ENCODE data around the gene KRT74. TPM values are rescaled to one million over a fixed set of nuclear protein-coding genes. Genes with fewer than 3 reads are reported as not detected.

KRT74 gene
- total and polyA plus RNA-seq, 4 donors, result not detected

GRCh38 chr12:52606581-52607218 lies 33.1 kb upstream of the KRT74 start:
- no peak for DNase-seq (ENCODE audit: low spot score)
- Histone ChIP-seq H3K27ac (ENCODE audit: low read depth in 1 of 2, low read length in 2 of 2) (no peak overlapping the region), H3K9me3 (ENCODE audit: control insufficient read depth in 4 of 4, low read length in 3 of 4) (no peaks in the 10 kb centered on the region), H3K4me3 (ENCODE audit: low read depth in 1 of 3, low read length in 3 of 3) (no peak overlapping the region), H3K4me1 (ENCODE audit: control insufficient read depth in 4 of 4, insufficient read depth in 4 of 4, low read length in 3 of 4) (no peaks in the 10 kb centered on the region), H3K9ac (ENCODE audit: low read depth in 1 of 2, low read length in 2 of 2) (no peak overlapping the region), H3K27me3 (ENCODE audit: control insufficient read depth in 4 of 4, insufficient read depth in 4 of 4, low read length in 3 of 4) (peaks cover 0 to 4% (median 3%) of the 10 kb centered on the region in 4 donors), H3K36me3 (ENCODE audit: control insufficient read depth in 4 of 4, insufficient read depth in 3 of 4, low read depth in 1 of 4, low read length in 3 of 4) (no peaks in the 10 kb centered on the region)
- WGBS, result 87% methylated on average over 7 of the region's 7 CpGs
- TF ChIP-seq EGR1 (IDR thresholded peaks at IDR 0.05; ENCODE audit: low read depth in 2 of 2) (no peak), JUND (IDR thresholded peaks at IDR 0.05) (no peak), NR2F2 (IDR thresholded peaks at IDR 0.05) (no peak), SP1 (IDR thresholded peaks at IDR 0.05) (no peak), RAD21 (IDR thresholded peaks at IDR 0.05) (no peak), FOXA2 (IDR thresholded peaks at IDR 0.05) (no peak), HNF4A (conservative IDR thresholded peaks at IDR 0.05) (no peak), TAF1 (conservative IDR thresholded peaks at IDR 0.05) (no peak), RXRA (IDR thresholded peaks at IDR 0.05) (no peak), HNF4G (IDR thresholded peaks at IDR 0.05) (no peak), REST (IDR thresholded peaks at IDR 0.05) (no peak)
- TF ChIP-seq, protein P1, sequence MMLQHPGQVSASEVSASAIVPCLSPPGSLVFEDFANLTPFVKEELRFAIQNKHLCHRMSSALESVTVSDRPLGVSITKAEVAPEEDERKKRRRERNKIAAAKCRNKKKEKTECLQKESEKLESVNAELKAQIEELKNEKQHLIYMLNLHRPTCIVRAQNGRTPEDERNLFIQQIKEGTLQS (IDR thresholded peaks at IDR 0.05), result no peak
- TF ChIP-seq, protein P2, sequence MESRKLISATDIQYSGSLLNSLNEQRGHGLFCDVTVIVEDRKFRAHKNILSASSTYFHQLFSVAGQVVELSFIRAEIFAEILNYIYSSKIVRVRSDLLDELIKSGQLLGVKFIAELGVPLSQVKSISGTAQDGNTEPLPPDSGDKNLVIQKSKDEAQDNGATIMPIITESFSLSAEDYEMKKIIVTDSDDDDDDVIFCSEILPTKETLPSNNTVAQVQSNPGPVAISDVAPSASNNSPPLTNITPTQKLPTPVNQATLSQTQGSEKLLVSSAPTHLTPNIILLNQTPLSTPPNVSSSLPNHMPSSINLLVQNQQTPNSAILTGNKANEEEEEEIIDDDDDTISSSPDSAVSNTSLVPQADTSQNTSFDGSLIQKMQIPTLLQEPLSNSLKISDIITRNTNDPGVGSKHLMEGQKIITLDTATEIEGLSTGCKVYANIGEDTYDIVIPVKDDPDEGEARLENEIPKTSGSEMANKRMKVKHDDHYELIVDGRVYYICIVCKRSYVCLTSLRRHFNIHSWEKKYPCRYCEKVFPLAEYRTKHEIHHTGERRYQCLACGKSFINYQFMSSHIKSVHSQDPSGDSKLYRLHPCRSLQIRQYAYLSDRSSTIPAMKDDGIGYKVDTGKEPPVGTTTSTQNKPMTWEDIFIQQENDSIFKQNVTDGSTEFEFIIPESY (IDR thresholded peaks at IDR 0.05), result no peak

GRCh38 chr12:52606096-52606495 lies 32.5 kb upstream of the KRT74 start:
- no peak for DNase-seq (ENCODE audit: low spot score)
- Histone ChIP-seq H3K4me1 (ENCODE audit: control insufficient read depth in 4 of 4, insufficient read depth in 4 of 4, low read length in 3 of 4) (no peaks in the 10 kb centered on the region), H3K27me3 (ENCODE audit: control insufficient read depth in 4 of 4, insufficient read depth in 4 of 4, low read length in 3 of 4) (peaks cover 0 to 5% (median 3%) of the 10 kb centered on the region in 4 donors), H3K27ac (ENCODE audit: low read depth in 1 of 2, low read length in 2 of 2) (no peak overlapping the region), H3K36me3 (ENCODE audit: control insufficient read depth in 4 of 4, insufficient read depth in 3 of 4, low read depth in 1 of 4, low read length in 3 of 4) (no peaks in the 10 kb centered on the region), H3K9ac (ENCODE audit: low read depth in 1 of 2, low read length in 2 of 2) (no peak overlapping the region), H3K4me3 (ENCODE audit: low read depth in 1 of 3, low read length in 3 of 3) (no peak overlapping the region), H3K9me3 (ENCODE audit: control insufficient read depth in 4 of 4, low read length in 3 of 4) (no peaks in the 10 kb centered on the region)
- WGBS, result 69% methylated on average over 3 of the region's 3 CpGs
- TF ChIP-seq RAD21 (IDR thresholded peaks at IDR 0.05) (no peak), MAX (IDR thresholded peaks at IDR 0.05) (no peak), GABPA (IDR thresholded peaks at IDR 0.05 in 1 of 2, conservative IDR thresholded peaks at IDR 0.05 in 1 of 2) (no peak), FOXA2 (IDR thresholded peaks at IDR 0.05) (no peak), YY1 (IDR thresholded peaks at IDR 0.05) (no peak), RXRA (IDR thresholded peaks at IDR 0.05) (no peak), JUND (IDR thresholded peaks at IDR 0.05) (no peak), FOXA1 (IDR thresholded peaks at IDR 0.05) (no peak), NR2F2 (IDR thresholded peaks at IDR 0.05) (no peak), HNF4A (conservative IDR thresholded peaks at IDR 0.05) (no peak), REST (IDR thresholded peaks at IDR 0.05) (no peak), EGR1 (IDR thresholded peaks at IDR 0.05; ENCODE audit: low read depth in 2 of 2) (no peak), SP1 (IDR thresholded peaks at IDR 0.05) (no peak)
- TF ChIP-seq, protein P2 (IDR thresholded peaks at IDR 0.05), result no peak
- TF ChIP-seq, protein P1 (IDR thresholded peaks at IDR 0.05), result no peak

Measured in liver (tissue), 9 donors.